ENCODE data around the gene LIN7B. TPM values are rescaled to one million over a fixed set of nuclear protein-coding genes. Genes with fewer than 3 reads are reported as not detected.

The LIN7B gene
- total and polyA plus RNA-seq, 2 experiments from 2014 or later, result 1.2 to 10.5 TPM

DNA sequence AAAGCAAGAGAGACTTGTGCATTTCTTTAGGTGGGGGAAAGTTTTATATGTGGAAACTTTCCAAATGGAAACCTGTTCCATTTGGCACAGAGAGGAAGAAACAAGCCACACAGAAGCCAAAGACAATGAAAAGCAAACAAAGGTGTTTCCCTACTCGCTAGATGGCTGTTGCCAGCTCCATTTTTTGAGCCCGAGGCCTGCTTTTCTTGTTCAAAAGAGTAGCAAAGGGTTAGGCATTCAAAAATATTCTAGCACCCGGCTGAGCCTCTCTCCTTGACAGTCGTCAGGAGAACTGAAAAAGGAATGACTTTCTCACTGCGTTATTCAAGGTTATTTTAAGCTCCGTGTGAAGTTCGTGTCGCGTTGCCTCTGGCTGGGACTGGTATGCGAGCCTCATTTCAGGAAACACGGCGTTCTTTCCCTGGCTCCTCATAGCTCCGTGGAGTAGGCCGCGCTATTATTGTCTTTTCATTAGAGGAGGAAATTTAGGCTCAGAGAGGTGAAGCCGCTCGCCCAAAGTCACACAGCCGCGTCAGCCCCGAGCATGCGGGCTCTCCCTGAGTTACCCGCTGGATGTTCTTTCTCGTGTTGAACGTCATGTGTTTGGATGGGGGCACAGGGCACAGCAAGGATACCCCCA is 51.1 kb downstream of the LIN7B start:
- no peaks in the 10 kb centered on the region for H3K36me3 ChIP-seq (ENCODE audit: insufficient read depth)
- H3K4me3 ChIP-seq, result peak overlapping the region; percentile 55
- no peak overlapping the region for H3K4me3 Mint-ChIP-seq
- H3K79me2 ChIP-seq (replicated peaks; ENCODE audit: insufficient read depth), result no peaks in the 10 kb centered on the region
- no peaks in the 10 kb centered on the region for H4K20me1 ChIP-seq (replicated peaks; ENCODE audit: insufficient read depth)
- peaks cover 4% of the 10 kb centered on the region for H3K27me3 Mint-ChIP-seq (ENCODE audit: insufficient read depth, low read depth, poor library complexity)
- H3K27me3 ChIP-seq (ENCODE audit: insufficient read depth), result 0 out of 2 replicates have a peak, but pooled peaks cover 12% of the 10 kb centered on the region
- H3K4me1 Mint-ChIP-seq, result peaks cover 6% of the 10 kb centered on the region; the same call in 2 of the 3 replicates
- H3K27ac ChIP-seq (ENCODE audit: low read depth), result no peak overlapping the region
- 0 out of 2 replicates have a peak, but pooled peaks cover 2% of the 10 kb centered on the region for H3F3A ChIP-seq (replicated peaks; ENCODE audit: low read depth)
- ATAC-seq (peak; percentile 16; the same call in 2 of the 3 replicates), DNase-seq (ENCODE audit: low spot score) (peak; percentile 29)
- no peaks in the 10 kb centered on the region for H3K36me3 Mint-ChIP-seq (ENCODE audit: low read depth)
- H3K9me3 Mint-ChIP-seq, result no peaks in the 10 kb centered on the region
- peak overlapping the region; percentile 81 for H3K4me2 ChIP-seq
- no peaks in the 10 kb centered on the region for H3K9me2 ChIP-seq (ENCODE audit: insufficient read depth)
- H3K4me1 ChIP-seq (ENCODE audit: insufficient read depth), result peaks cover 7% of the 10 kb centered on the region; the same call in 1 of the 2 replicates
- TF ChIP-seq, protein P1, sequence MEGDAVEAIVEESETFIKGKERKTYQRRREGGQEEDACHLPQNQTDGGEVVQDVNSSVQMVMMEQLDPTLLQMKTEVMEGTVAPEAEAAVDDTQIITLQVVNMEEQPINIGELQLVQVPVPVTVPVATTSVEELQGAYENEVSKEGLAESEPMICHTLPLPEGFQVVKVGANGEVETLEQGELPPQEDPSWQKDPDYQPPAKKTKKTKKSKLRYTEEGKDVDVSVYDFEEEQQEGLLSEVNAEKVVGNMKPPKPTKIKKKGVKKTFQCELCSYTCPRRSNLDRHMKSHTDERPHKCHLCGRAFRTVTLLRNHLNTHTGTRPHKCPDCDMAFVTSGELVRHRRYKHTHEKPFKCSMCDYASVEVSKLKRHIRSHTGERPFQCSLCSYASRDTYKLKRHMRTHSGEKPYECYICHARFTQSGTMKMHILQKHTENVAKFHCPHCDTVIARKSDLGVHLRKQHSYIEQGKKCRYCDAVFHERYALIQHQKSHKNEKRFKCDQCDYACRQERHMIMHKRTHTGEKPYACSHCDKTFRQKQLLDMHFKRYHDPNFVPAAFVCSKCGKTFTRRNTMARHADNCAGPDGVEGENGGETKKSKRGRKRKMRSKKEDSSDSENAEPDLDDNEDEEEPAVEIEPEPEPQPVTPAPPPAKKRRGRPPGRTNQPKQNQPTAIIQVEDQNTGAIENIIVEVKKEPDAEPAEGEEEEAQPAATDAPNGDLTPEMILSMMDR (conservative IDR thresholded peaks at IDR 0.05; ENCODE audit: low read depth in 2 of 2), result no peak
- TF ChIP-seq, protein P2, sequence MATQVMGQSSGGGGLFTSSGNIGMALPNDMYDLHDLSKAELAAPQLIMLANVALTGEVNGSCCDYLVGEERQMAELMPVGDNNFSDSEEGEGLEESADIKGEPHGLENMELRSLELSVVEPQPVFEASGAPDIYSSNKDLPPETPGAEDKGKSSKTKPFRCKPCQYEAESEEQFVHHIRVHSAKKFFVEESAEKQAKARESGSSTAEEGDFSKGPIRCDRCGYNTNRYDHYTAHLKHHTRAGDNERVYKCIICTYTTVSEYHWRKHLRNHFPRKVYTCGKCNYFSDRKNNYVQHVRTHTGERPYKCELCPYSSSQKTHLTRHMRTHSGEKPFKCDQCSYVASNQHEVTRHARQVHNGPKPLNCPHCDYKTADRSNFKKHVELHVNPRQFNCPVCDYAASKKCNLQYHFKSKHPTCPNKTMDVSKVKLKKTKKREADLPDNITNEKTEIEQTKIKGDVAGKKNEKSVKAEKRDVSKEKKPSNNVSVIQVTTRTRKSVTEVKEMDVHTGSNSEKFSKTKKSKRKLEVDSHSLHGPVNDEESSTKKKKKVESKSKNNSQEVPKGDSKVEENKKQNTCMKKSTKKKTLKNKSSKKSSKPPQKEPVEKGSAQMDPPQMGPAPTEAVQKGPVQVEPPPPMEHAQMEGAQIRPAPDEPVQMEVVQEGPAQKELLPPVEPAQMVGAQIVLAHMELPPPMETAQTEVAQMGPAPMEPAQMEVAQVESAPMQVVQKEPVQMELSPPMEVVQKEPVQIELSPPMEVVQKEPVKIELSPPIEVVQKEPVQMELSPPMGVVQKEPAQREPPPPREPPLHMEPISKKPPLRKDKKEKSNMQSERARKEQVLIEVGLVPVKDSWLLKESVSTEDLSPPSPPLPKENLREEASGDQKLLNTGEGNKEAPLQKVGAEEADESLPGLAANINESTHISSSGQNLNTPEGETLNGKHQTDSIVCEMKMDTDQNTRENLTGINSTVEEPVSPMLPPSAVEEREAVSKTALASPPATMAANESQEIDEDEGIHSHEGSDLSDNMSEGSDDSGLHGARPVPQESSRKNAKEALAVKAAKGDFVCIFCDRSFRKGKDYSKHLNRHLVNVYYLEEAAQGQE (IDR thresholded peaks at IDR 0.05; ENCODE audit: unreplicated experiment), result no peak
- TF ChIP-seq ZNF114 (CRISPR knock-in tag; IDR thresholded peaks at IDR 0.05), result no peak
- TF ChIP-seq POLR2AphosphoS5 (IDR thresholded peaks at IDR 0.05; ENCODE audit: low read depth), result no peak
- no peak for TF ChIP-seq JUNB (IDR thresholded peaks at IDR 0.05; ENCODE audit: unreplicated experiment)
- TF ChIP-seq EZH2phosphoT487 (IDR thresholded peaks at IDR 0.05; ENCODE audit: unreplicated experiment), result no peak
- no peak for TF ChIP-seq STAT1 (IDR thresholded peaks at IDR 0.05; ENCODE audit: unreplicated experiment)
- TF ChIP-seq, protein P3, sequence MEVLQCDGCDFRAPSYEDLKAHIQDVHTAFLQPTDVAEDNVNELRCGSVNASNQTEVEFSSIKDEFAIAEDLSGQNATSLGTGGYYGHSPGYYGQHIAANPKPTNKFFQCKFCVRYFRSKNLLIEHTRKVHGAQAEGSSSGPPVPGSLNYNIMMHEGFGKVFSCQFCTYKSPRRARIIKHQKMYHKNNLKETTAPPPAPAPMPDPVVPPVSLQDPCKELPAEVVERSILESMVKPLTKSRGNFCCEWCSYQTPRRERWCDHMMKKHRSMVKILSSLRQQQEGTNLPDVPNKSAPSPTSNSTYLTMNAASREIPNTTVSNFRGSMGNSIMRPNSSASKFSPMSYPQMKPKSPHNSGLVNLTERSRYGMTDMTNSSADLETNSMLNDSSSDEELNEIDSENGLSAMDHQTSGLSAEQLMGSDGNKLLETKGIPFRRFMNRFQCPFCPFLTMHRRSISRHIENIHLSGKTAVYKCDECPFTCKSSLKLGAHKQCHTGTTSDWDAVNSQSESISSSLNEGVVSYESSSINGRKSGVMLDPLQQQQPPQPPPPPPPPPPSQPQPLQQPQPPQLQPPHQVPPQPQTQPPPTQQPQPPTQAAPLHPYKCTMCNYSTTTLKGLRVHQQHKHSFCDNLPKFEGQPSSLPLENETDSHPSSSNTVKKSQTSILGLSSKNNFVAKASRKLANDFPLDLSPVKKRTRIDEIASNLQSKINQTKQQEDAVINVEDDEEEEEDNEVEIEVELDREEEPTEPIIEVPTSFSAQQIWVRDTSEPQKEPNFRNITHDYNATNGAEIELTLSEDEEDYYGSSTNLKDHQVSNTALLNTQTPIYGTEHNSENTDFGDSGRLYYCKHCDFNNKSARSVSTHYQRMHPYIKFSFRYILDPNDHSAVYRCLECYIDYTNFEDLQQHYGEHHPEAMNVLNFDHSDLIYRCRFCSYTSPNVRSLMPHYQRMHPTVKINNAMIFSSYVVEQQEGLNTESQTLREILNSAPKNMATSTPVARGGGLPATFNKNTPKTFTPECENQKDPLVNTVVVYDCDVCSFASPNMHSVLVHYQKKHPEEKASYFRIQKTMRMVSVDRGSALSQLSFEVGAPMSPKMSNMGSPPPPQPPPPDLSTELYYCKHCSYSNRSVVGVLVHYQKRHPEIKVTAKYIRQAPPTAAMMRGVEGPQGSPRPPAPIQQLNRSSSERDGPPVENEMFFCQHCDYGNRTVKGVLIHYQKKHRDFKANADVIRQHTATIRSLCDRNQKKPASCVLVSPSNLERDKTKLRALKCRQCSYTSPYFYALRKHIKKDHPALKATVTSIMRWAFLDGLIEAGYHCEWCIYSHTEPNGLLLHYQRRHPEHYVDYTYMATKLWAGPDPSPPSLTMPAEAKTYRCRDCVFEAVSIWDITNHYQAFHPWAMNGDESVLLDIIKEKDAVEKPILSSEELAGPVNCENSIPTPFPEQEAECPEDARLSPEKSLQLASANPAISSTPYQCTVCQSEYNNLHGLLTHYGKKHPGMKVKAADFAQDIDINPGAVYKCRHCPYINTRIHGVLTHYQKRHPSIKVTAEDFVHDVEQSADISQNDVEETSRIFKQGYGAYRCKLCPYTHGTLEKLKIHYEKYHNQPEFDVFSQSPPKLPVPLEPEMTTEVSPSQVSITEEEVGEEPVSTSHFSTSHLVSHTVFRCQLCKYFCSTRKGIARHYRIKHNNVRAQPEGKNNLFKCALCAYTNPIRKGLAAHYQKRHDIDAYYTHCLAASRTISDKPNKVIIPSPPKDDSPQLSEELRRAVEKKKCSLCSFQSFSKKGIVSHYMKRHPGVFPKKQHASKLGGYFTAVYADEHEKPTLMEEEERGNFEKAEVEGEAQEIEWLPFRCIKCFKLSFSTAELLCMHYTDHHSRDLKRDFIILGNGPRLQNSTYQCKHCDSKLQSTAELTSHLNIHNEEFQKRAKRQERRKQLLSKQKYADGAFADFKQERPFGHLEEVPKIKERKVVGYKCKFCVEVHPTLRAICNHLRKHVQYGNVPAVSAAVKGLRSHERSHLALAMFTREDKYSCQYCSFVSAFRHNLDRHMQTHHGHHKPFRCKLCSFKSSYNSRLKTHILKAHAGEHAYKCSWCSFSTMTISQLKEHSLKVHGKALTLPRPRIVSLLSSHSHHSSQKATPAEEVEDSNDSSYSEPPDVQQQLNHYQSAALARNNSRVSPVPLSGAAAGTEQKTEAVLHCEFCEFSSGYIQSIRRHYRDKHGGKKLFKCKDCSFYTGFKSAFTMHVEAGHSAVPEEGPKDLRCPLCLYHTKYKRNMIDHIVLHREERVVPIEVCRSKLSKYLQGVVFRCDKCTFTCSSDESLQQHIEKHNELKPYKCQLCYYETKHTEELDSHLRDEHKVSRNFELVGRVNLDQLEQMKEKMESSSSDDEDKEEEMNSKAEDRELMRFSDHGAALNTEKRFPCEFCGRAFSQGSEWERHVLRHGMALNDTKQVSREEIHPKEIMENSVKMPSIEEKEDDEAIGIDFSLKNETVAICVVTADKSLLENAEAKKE (CRISPR knock-in tag; IDR thresholded peaks at IDR 0.05), result no peak
- TF ChIP-seq, protein P4, sequence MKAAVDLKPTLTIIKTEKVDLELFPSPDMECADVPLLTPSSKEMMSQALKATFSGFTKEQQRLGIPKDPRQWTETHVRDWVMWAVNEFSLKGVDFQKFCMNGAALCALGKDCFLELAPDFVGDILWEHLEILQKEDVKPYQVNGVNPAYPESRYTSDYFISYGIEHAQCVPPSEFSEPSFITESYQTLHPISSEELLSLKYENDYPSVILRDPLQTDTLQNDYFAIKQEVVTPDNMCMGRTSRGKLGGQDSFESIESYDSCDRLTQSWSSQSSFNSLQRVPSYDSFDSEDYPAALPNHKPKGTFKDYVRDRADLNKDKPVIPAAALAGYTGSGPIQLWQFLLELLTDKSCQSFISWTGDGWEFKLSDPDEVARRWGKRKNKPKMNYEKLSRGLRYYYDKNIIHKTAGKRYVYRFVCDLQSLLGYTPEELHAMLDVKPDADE (IDR thresholded peaks at IDR 0.05), result no peak
- TF ChIP-seq NANOG (IDR thresholded peaks at IDR 0.05; ENCODE audit: borderline replicate concordance), result no peak
- TF ChIP-seq CREB1 (CRISPR knock-in tag; IDR thresholded peaks at IDR 0.05; ENCODE audit: low read depth), result no peak
- peak overlapping the region; percentile 84 for H2AFZ ChIP-seq
- no peak overlapping the region for H3K27ac Mint-ChIP-seq

Data from GM23338 (cell line).